Measurements from ENCODE around the gene NEK7.
"Not testable (repeated sequence)": the region's sequence is repeated elsewhere in the genome, so short reads cannot be mapped to it uniquely, and the experiment has no call there.

Gene NEK7

GRCh38 chr1:198205016-198205684, 48.4 kb downstream of the NEK7 start:
- DNase-seq (ENCODE audit: low read depth): no peak

- no peak for DNase-seq (ENCODE audit: low read depth)
Observed at GRCh38 chr1:198206292-198206691, 49.5 kb downstream of the NEK7 start.

DNA sequence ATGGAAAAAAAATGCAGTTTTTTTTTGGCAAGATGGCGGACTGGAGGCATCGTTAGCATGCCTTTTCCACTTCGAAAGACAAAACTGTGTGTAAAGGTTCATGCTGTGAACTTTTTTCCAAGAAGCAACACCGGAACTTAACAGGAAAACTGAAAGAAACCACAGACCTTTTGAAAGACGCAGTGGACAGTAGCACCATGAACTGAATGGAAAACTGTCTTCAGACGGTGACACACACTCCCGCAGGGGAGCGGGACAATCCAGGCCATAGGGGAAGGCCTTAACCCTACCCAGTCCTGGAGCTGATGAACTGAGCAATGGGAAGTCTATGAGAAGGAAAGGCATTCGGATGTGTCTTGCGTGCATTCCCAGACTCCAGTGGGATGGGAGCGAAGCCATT, 54.9 kb downstream of the NEK7 start:
- DNase-seq (ENCODE audit: low read depth): no peak

- DNase-seq (ENCODE audit: low read depth): no peak
Observed at GRCh38 chr1:198212126-198212525, 55.3 kb downstream of the NEK7 start.

- DNase-seq (ENCODE audit: low read depth): peak; percentile 99
Observed at GRCh38 chr1:198212675-198213074, 55.9 kb downstream of the NEK7 start.

DNA sequence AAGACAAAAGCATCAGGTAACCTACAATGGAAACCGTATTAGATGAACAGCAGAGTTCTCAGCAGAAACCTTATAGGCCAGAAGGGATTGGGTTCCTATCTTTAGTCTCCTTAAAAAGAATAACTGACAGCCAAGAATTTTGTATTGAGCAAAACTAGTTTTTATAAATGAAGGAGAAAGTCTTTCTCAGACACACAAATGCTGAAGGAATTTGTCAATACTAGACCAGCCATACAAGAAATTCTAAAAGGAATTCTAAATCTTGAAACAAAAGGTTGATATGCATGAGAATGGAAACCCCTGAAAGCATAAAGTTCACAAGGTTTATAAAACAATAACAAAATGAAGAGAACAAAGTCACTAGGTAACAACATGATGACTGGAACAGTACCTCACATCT, 58.1 kb downstream of the NEK7 start:
- no peak for DNase-seq (ENCODE audit: low read depth)

GRCh38 chr1:198220428-198220827, 63.6 kb downstream of the NEK7 start:
- DNase-seq (ENCODE audit: low read depth): peak; percentile 15

- DNase-seq (ENCODE audit: low read depth): not testable (repeated sequence)
Observed at GRCh38 chr1:198227010-198227409, 70.2 kb downstream of the NEK7 start.

DNA sequence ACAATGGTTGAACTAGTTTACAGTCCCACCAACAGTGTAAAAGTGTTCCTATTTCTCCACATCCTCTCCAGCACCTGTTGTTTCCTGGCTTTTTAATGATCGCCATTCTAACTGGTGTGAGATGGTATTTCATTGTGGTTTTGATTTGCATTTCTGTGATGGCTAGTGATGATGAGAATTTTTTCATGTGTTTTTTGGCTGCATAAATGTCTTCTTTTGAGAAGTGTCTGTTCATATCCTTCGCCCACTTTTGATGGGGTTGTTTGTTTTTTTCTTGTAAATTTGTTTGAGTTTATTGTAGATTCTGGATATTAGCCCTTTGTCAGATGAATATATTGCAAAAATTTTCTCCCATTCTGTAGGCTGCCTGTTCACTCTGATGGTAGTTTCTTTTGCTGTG, 70.7 kb downstream of the NEK7 start:
- DNase-seq (ENCODE audit: low read depth): not testable (repeated sequence)

DNA sequence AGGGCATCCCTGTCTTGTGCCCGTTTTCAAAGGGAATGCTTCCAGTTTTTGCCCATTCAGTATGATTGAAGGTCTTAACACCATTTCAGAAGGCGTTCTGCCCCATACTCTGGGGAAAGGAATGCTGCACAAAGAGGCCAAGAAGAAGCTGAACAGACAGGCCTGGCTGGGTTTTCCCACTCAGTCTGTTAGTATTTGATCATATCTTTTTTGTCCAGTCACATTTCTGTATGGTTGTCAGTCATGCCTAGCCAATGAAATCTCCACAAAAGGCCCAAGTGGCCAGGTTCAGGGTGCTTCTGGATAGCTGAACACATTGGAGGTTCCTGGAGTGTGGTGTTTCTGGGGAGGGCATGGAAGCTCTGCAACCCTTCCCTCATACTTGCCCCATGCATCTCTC, 72.1 kb downstream of the NEK7 start:
- no peak for DNase-seq (ENCODE audit: low read depth)

DNA sequence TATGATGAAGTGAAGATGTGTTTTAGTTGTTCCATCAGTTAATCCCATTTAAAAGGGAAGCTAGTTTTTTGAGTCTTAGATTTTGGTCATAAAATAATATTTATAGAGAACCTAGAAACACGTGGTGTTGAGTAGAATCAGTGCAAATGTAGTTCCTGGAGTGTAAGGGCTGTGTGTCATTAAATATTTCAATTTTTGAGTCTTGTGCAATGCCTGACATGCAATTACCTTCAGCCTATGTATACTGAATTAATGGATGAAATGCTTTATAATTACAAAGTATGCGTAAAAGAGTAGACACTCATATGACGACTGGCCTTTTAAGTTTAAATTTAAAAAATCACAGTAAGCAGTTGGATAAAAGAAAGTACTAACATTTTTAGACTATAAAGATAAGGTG, 75.0 kb downstream of the NEK7 start:
- DNase-seq (ENCODE audit: low read depth): no peak

DNA sequence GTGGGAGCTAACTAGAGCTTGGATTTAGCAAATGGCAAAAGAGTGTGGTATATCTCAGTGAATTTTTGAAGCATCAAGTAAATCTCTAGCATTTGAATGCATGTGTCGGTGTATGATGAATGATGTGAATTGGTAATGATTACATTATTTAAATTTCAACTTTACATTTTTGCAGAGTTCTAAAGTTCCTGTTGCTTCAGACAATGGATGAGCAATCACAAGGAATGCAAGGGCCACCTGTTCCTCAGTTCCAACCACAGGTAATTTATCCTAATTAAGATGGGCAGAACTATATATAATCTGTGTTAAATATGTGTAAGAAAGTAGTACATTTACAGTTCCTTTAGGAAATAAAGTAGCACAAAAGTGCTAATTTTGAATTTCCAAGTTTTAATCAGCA, 75.6 kb downstream of the NEK7 start:
- DNase-seq (ENCODE audit: low read depth): no peak

- DNase-seq (ENCODE audit: low read depth): no peak
Observed at GRCh38 chr1:198232940-198233675, 76.3 kb downstream of the NEK7 start.

DNA sequence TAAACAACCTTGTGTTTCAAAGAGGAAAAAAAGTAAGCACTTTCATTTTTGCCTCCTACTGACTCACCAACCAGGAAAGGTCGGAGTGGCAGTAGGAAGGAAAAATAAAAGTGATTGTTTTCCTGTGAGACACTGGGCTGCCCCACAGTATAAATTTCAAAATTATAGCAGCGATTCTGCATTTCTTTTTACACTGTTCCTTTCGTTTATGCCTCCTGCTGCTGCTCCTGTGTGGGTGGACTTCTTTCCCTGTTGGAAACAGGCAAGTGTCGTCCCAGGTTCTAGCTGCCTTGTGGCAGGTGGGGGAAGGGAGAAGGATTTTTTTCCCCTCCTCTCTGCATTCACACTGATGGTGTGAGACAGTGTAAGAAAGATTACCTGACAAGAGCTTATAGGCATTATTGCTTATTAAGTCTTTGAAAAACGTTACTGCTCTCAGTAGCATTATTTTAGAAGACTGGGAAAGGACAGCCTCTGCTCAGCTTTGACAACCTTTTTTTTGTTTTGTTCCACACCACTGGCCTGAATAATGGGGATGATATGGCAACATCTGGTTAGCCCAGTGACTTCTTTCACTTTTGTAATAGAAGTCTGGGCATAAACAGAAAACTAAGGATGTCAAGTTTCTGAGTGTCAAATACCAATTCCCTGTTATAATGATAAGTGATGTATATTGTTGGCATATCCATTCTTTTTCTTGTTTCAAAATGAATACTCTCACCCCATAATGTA, 77.9 kb downstream of the NEK7 start:
- peak; percentile 55 for DNase-seq (ENCODE audit: low read depth)

DNA sequence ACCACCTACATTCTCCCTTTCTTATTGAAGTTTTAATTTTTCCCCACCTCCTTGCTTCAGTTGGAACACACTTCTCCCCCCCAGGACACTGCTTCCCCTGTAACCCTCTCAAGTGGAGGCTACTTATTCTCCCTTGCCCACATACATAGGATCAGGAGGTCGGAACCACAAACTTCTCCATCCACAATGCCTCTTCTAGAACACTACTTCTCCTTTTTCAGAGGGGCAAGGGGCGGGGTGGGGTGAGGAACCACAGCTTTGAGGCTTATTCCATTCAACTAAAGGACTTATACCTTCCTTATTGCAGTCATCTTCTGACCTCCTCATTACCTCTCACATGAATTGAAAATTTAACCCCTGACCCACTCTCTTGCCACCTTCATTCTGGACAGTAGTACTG, 81.3 kb downstream of the NEK7 start:
- no peak for DNase-seq (ENCODE audit: low read depth)

- no peak for DNase-seq (ENCODE audit: low read depth)
Observed at GRCh38 chr1:198241553-198241952, 84.8 kb downstream of the NEK7 start.

GRCh38 chr1:198244772-198245171, 88.0 kb downstream of the NEK7 start:
- no peak for DNase-seq (ENCODE audit: low read depth)

DNA sequence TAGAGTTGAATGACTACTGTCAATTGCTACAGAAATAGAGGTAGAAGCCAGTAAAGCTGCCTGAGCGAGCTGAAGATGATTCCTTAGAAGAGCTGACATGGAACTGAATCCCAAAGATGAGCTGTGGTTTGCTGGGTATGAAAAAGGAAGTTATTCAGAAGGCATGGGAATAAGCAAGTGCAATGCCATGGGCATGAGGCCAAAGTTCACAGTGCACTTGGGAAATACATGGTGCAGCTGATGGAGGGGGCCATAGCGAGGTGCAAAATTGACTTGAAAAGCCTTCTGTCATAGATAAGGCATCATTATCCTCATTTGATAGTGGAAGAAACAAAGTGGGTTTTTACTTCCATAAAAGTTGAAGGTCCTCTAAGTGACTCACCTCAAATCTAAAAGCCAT, 88.6 kb downstream of the NEK7 start:
- DNase-seq (ENCODE audit: low read depth): no peak

DNA sequence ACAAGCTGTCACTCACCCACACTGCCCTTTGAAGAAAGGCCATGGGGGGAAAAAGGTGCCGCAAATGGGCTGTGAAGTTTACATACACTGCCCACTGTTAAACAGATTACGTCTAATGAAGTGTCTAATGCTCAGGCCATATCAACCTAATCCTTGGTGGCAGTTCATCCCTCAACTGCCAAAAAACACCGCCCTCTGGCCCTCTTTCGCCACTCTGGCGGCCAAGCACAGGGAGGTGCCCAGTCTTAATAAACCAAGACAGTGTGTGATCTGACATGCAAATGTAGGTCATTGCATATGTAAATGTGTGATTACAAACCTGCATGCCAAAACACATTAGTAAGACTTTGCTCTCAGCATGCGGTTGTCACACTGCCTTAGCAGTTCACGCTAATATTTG, 89.5 kb downstream of the NEK7 start:
- DNase-seq (ENCODE audit: low read depth): no peak

DNA sequence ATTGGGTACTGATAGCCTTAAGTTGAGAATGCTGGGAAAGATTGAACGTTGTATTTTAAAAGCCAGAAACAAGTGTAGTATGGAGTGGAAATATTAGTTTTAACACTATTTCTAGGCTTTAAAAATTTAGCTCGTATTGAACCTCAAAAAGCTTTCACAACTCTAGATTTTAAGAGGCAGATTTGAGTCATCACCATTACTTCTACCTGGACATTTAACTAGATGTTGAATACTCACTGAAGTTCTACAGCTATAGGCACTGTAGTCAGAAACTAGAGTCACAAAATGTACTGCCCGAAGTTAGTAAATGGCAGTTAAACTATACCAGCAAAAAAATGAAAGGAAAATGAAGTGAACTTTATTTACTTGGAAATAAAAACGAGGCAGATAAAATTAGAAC, 96.5 kb downstream of the NEK7 start:
- DNase-seq (ENCODE audit: low read depth): no peak

- DNase-seq (ENCODE audit: low read depth): peak; percentile 71
Observed at GRCh38 chr1:198253668-198254067, 96.9 kb downstream of the NEK7 start.

DNA sequence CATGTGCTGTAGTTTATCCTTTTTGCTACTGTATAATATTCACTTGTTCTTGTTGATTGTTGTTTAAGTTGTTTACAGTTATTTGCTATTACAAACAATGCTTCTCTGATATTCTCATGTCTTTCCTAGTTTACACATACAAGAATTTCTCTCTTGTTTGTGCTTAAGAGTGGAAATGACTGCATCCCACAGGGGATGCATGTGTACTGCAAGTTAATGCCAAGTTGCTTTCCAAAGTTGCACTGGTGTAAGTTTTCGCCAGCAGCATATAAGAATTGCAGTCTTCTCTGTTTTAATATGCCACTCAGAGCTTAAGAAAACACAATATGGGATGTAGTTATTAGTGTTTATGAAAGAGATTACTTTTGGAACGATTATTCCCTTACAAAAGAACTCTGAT, 97.7 kb downstream of the NEK7 start:
- DNase-seq (ENCODE audit: low read depth): no peak

DNA sequence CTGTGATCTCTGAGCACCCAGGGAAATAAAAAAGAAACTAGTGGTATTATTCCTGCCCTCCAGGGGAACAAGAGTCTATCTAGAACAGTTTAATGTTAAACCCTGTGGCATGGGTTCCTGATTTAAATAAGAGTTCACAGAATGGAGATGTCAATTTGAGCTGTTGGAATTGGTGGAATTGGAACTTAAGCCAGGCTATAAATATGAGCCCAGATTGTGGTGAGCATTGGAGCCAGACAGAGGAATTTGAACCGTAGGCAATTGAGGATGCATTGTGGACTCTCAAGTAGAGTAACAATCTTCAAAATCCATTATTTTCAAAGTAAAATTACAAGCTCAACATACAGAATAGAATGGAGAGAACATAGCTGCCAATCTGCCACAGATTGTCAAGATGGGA, 98.2 kb downstream of the NEK7 start:
- DNase-seq (ENCODE audit: low read depth): no peak
